GM08714 (cell line): ENCODE results near the gene HAUS2.

ENCODE experiments used
- H3K4me3 ChIP-seq: fragments of 200-500 bp; sonication (Bioruptor generic); 2 replicates; pipeline ENCODE4 v1.5.1; 2014; ENCODE audit warnings: mild to moderate bottlenecking, low read length, inconsistent platforms
- ZNF274 ChIP-seq: IDR thresholded peaks from 2 replicates; pipeline ENCODE4 v1.6.1; 2012; ENCODE audit warnings: mild to moderate bottlenecking, low read depth, low read length

The HAUS2 gene

GRCh38 chr15:42612367-42612912, 63.8 kb downstream of the HAUS2 start:
- no peak for TF ChIP-seq ZNF274
- H3K4me3 ChIP-seq, result no peak overlapping the region

GRCh38 chr15:42616107-42616506, 67.5 kb downstream of the HAUS2 start:
- H3K4me3 ChIP-seq, result no peak overlapping the region
- no peak for TF ChIP-seq ZNF274
